Measurements from ENCODE around the gene SLC35F1. TPM values are rescaled to one million over a fixed set of nuclear protein-coding genes. Genes with fewer than 3 reads are reported as not detected.

Gene SLC35F1
- polyA plus RNA-seq, 2 of the 4 experiments (the other 2 are of a cell fraction) = 0.01 TPM; not detected in 1

DNA sequence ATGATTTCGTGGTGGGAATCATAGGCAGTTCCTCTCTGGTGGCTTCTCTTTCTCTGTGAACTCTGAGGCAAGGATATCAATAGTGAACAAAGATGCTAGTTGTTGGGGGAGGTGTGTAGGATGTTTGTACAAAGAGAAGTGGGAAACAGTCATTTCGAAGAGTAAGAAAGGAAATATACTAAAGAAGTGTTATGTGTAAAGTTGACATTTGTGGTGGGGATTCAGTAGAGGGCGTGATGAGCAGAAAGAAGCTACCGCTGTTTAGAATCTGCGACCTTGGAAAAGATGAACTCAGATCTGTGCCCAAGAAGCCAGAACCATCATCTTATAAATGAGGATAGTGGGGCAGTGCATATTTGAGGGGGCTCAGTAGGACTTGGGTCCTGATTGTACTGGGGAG lies 11.4 kb downstream of the SLC35F1 start (continued):
- TF ChIP-seq MYC (IDR thresholded peaks at IDR 0.05; ENCODE audit: borderline replicate concordance, low read length) (no peak), RNF2 (IDR thresholded peaks at IDR 0.05; ENCODE audit: borderline replicate concordance, low read depth) (no peak), HDAC2 (IDR thresholded peaks at IDR 0.05) (no peak)

DNA sequence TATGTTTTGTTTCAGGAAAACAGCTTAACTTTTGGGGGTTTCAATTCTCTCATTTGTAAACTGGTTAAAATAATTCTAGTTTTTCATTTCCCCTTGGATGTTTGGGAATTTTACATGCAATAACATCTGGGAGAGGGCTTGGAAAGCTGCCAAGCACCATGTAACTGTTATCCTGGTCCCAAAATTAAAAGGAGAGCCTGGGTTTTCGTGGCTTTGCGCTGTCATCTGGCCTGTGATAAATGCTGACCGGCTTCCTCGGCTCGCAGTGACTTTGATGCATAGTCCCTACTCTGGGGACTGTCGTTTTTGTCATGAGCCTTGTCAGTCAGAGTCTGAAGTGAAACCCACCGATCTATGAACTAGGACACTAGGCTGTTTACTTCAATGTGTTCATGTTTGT lies 12.2 kb downstream of the SLC35F1 start:
- ChIA-PET CTCF (interaction anchor here (1.7 kb wide), 1 partner anchor 12 kb away, joined by 3 read pairs; the partner anchor contains the start of gene SLC35F1), POLR2A (no interaction called here)
- FAIRE-seq = no peak
- Histone ChIP-seq H3K27ac (no peak overlapping the region), H3K4me3 (no peak overlapping the region), H3K9me3 (no peaks in the 10 kb centered on the region), H3K4me1 (no peaks in the 10 kb centered on the region), H3K4me2 (no peak overlapping the region)
- no peak for TF ChIP-seq HOXB5 (CRISPR knock-in tag; IDR thresholded peaks at IDR 0.05)
- no peak for TF ChIP-seq BHLHE40 (IDR thresholded peaks at IDR 0.05; ENCODE audit: low read depth, low read length)
- TF ChIP-seq, protein P1, sequence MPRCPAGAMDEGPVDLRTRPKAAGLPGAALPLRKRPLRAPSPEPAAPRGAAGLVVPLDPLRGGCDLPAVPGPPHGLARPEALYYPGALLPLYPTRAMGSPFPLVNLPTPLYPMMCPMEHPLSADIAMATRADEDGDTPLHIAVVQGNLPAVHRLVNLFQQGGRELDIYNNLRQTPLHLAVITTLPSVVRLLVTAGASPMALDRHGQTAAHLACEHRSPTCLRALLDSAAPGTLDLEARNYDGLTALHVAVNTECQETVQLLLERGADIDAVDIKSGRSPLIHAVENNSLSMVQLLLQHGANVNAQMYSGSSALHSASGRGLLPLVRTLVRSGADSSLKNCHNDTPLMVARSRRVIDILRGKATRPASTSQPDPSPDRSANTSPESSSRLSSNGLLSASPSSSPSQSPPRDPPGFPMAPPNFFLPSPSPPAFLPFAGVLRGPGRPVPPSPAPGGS (IDR thresholded peaks at IDR 0.05) = no peak
- no peak for ATAC-seq
- no peak for DNase-seq (ENCODE audit: low read depth in 1 of 2, low spot score in 1 of 2)
- 34% methylated on average over 7 of the region's 7 CpGs for WGBS (ENCODE audit: missing lambda C conversion rate)

DNA sequence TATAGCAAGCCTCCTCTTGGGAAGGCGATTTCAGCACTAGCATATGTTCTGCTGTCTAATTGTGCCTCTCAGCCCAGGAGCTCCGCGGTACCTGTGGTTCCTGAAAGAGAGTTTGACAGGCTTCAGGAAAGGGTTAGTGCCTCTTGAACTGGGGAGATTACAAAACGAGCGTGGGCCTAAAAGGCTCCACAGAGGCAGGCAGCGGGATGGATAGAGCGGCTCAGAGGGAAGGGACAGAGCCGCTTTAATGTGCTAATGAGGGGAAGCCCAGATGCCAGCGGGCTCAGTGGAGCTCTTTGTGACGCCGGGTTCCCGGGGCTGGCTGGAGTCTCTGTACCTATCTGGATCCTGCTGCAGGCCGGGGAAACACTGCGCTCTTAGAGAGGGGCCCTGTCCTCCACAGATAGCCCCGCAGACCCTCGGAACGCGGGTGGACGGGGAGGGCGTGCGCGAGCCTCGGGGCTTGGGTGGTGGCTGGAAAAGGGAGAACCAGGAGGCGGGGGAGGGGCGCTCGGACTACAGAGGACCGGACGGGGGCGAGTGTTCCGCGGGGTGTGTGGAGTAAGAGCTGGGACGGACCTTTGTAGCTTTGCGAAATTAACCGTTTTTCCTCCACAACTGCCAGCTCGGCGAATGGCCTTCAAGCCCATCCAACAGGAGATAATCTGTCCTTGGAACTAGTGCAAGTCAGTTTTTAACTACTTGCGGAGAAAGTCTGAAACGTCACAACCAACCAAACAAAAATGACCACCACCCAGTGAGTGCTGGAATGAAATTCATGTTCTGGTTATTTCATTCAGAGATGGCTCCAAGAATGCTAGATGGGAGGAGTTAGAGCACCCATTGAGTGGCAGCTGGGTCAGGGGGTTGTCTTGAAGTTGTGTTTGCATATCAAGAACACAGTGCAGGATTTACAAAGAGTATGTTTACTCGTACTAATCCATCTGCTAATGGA lies 13.0 kb downstream of the SLC35F1 start:
- Histone ChIP-seq H3K4me1 (no peaks in the 10 kb centered on the region), H3K4me3 (no peak overlapping the region), H3K9me3 (no peaks in the 10 kb centered on the region), H3K4me2 (peak overlapping the region; percentile 52), H3K27ac (no peak overlapping the region)
- CTCF ChIA-PET = interaction anchor here (1.7 kb wide), 1 partner anchor 13 kb away, joined by 3 read pairs; the partner anchor contains the start of gene SLC35F1
- no peak for DNase-seq (ENCODE audit: low read depth in 1 of 2, low spot score in 1 of 2)
- 9% methylated on average over 21 of the region's 39 CpGs for WGBS (ENCODE audit: missing lambda C conversion rate)
- TF ChIP-seq NFE2L2 (conservative IDR thresholded peaks at IDR 0.05; ENCODE audit: low read length) (no peak), RAD21 (conservative IDR thresholded peaks at IDR 0.05 in 1 of 2, IDR thresholded peaks at IDR 0.05 in 1 of 2) (no peak), TFCP2L1 (CRISPR knock-in tag; IDR thresholded peaks at IDR 0.05) (no peak), EP300 (IDR thresholded peaks at IDR 0.05) (no peak)
- FAIRE-seq = no peak
- POLR2A ChIA-PET = no interaction called here
- ATAC-seq = peak in 1 of 2 experiments; percentile 25; a peak in 3 of 6 replicates

DNA sequence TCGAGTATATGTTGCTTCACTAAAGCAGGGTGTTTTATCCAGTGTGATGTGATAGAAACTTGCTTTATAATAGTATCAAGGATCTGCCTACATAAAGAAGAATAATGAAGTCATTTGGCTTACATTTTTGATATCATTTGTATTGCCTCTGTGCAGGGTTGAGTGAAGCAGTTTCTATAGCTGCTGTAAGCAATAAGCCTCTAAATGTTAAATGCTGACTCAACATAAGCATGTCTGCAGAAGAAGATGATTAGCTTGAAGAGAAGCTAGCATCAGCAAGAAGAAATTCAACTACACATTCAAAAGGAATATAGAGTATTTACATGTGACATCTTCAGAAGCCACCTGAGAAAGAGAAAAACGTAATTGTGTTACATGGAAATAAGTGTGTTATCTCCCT lies 17.6 kb downstream of the SLC35F1 start:
- Histone ChIP-seq H3K27ac (no peak overlapping the region), H3K4me1 (no peaks in the 10 kb centered on the region), H3K4me3 (no peak overlapping the region), H3K9me3 (no peaks in the 10 kb centered on the region), H3K4me2 (no peak overlapping the region)
- ChIA-PET CTCF (no interaction called here), POLR2A (no interaction called here)
- no peak for DNase-seq (ENCODE audit: low read depth in 1 of 2, low spot score in 1 of 2)
- 6% methylated on average over 2 of the region's 2 CpGs for WGBS (ENCODE audit: missing lambda C conversion rate)
- no peak for FAIRE-seq
- TF ChIP-seq CEBPB (IDR thresholded peaks at IDR 0.05) = no peak
- TF ChIP-seq MAFK (IDR thresholded peaks at IDR 0.05; ENCODE audit: partially characterized antibody) = peak; percentile 79
- TF ChIP-seq, protein P2, sequence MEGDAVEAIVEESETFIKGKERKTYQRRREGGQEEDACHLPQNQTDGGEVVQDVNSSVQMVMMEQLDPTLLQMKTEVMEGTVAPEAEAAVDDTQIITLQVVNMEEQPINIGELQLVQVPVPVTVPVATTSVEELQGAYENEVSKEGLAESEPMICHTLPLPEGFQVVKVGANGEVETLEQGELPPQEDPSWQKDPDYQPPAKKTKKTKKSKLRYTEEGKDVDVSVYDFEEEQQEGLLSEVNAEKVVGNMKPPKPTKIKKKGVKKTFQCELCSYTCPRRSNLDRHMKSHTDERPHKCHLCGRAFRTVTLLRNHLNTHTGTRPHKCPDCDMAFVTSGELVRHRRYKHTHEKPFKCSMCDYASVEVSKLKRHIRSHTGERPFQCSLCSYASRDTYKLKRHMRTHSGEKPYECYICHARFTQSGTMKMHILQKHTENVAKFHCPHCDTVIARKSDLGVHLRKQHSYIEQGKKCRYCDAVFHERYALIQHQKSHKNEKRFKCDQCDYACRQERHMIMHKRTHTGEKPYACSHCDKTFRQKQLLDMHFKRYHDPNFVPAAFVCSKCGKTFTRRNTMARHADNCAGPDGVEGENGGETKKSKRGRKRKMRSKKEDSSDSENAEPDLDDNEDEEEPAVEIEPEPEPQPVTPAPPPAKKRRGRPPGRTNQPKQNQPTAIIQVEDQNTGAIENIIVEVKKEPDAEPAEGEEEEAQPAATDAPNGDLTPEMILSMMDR (IDR thresholded peaks at IDR 0.05) = no peak
- TF ChIP-seq JUNB (IDR thresholded peaks at IDR 0.05) = no peak
- ATAC-seq = no peak

DNA sequence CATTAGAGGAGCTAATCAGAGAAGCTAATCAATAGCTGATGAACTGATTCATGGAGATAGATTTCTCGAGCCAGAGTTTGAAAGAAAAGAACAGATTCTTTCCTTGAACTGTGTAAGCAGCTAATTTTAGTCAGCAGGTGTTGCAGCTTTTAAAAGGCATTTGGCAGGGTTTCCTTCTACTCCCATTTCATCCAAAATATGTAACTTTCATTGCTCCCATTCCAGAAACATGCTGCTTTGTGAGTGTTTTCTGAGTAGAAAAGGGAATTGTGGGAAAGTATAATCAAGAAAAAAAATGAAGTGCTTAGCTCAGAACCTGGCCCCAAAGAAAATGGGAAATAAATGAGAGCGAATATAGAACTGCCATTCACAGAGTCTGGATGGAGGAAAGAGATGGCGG lies 20.8 kb downstream of the SLC35F1 start:
- POLR2A ChIA-PET = no interaction called here
- WGBS (ENCODE audit: missing lambda C conversion rate) = 9% methylated on average over 3 of the region's 3 CpGs

More for the DNA sequence above, 20.8 kb downstream of the SLC35F1 start:
- Histone ChIP-seq H3K4me2 (no peak overlapping the region), H3K9me3 (no peaks in the 10 kb centered on the region), H3K4me3 (no peak overlapping the region), H3K27ac (no peak overlapping the region), H3K4me1 (no peaks in the 10 kb centered on the region)
- TF ChIP-seq MAZ (IDR thresholded peaks at IDR 0.05; ENCODE audit: borderline replicate concordance, low read depth, low read length) (no peak), HOXB5 (CRISPR knock-in tag; IDR thresholded peaks at IDR 0.05) (no peak), ZFP36 (IDR thresholded peaks at IDR 0.05; ENCODE audit: borderline replicate concordance, partially characterized antibody) (no peak), POLR2AphosphoS2 (conservative IDR thresholded peaks at IDR 0.05; ENCODE audit: low read length) (no peak), CBX2 (IDR thresholded peaks at IDR 0.05; ENCODE audit: borderline replicate concordance, low read depth) (no peak)
- TF ChIP-seq, protein P3, sequence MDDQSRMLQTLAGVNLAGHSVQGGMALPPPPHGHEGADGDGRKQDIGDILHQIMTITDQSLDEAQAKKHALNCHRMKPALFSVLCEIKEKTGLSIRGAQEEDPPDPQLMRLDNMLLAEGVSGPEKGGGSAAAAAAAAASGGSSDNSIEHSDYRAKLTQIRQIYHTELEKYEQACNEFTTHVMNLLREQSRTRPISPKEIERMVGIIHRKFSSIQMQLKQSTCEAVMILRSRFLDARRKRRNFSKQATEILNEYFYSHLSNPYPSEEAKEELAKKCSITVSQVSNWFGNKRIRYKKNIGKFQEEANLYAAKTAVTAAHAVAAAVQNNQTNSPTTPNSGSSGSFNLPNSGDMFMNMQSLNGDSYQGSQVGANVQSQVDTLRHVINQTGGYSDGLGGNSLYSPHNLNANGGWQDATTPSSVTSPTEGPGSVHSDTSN (IDR thresholded peaks at IDR 0.05) = no peak
- no peak for ATAC-seq
- no peak for FAIRE-seq
- DNase-seq (ENCODE audit: low read depth in 1 of 2, low spot score in 1 of 2) = no peak
- CTCF ChIA-PET = no interaction called here
